NCI-H510A (cell line): ENCODE measurements around the gene UBN2.
"Not testable (repeated sequence)": the region's sequence is repeated elsewhere in the genome, so short reads cannot be mapped to it uniquely, and the experiment has no call there.

Source experiments
- DNase-seq: peaks from one replicate; lab custom pipeline; 2025; lab: John Stamatoyannopoulos, UW

UBN2 gene

GRCh38 chr7:139299296-139299695 is 68.3 kb downstream of the UBN2 start:
- no peak for DNase-seq

- DNase-seq = no peak
Observed at GRCh38 chr7:139300390-139300789, 69.4 kb downstream of the UBN2 start.

GRCh38 chr7:139304517-139304916 is 73.5 kb downstream of the UBN2 start:
- DNase-seq = no peak

GRCh38 chr7:139317939-139318505 is 87.0 kb downstream of the UBN2 start:
- no peak for DNase-seq

GRCh38 chr7:139321071-139321745 is 90.2 kb downstream of the UBN2 start:
- DNase-seq = no peak

GRCh38 chr7:139324709-139325108 is 93.7 kb downstream of the UBN2 start:
- DNase-seq = not testable (repeated sequence)

- no peak for DNase-seq
Observed at GRCh38 chr7:139328375-139328774, 97.3 kb downstream of the UBN2 start.

- DNase-seq = no peak
Observed at GRCh38 chr7:139329119-139329518, 98.1 kb downstream of the UBN2 start.

- no peak for DNase-seq
Observed at GRCh38 chr7:139330333-139331030, 99.4 kb downstream of the UBN2 start.

- no peak for DNase-seq
Observed at GRCh38 chr7:139332697-139333359, 101.8 kb downstream of the UBN2 start.

- DNase-seq = not testable (repeated sequence)
Observed at GRCh38 chr7:139333443-139333842, 102.4 kb downstream of the UBN2 start.

- DNase-seq = no peak
Observed at GRCh38 chr7:139334399-139335150, 103.5 kb downstream of the UBN2 start.

GRCh38 chr7:139339025-139339424 is 108.0 kb downstream of the UBN2 start:
- no peak for DNase-seq

GRCh38 chr7:139339698-139340036 is 108.6 kb downstream of the UBN2 start:
- DNase-seq = no peak

GRCh38 chr7:139340037-139340807 is 109.2 kb downstream of the UBN2 start:
- peak; percentile 92 for DNase-seq

GRCh38 chr7:139340808-139341057 is 109.7 kb downstream of the UBN2 start:
- DNase-seq = no peak

- DNase-seq = peak; percentile 66
Observed at GRCh38 chr7:139341058-139341775, 110.2 kb downstream of the UBN2 start, which contains the start of gene FMC1. FMC1 (plus strand) TSS chr7:139341337; CDS start chr7:139341385, 48 bp downstream.

GRCh38 chr7:139341776-139342226 is 110.8 kb downstream of the UBN2 start:
- no peak for DNase-seq

GRCh38 chr7:139345042-139345441 is 114.0 kb downstream of the UBN2 start:
- DNase-seq = no peak

- no peak for DNase-seq
Observed at GRCh38 chr7:139351027-139351426, 120.0 kb downstream of the UBN2 start.

GRCh38 chr7:139354729-139355128 is 123.7 kb downstream of the UBN2 start:
- no peak for DNase-seq
